Right lobe of liver (tissue), 4 donors: Measurements from ENCODE around the gene FSTL3.

Source experiments
- CTCF ChIP-seq, 4 donors: fragments of 200-600 bp in 3 of 4; fragments of 450-650 bp in 1 of 4; IDR thresholded peaks; one replicate each; pipeline versions ENCODE4 v1.5.1 to v1.8.0; 2016 to 2022; ENCODE audit warnings: antibody characterized with exemption in 4 of 4, mild to moderate bottlenecking in 2 of 4
- POLR2A ChIP-seq: fragments of 450-650 bp; IDR thresholded peaks from one replicate; pipeline ENCODE4 v1.6.1; 2017; ENCODE audit warnings: antibody characterized with exemption, mild to moderate bottlenecking
- donor health status: DM: no; HTN: no; CAD: no.
- donor health status: DM: no; HTN: no; CAD: no.
- donor health status: DM: no; HTN: yes; CAD: no.

- TF ChIP-seq CTCF (IDR thresholded peaks at IDR 0.05) (no peak), POLR2A (no peak)
These were observed 27.1 kb downstream of the FSTL3 start for GRCh38 chr19:703329-703650.
